GM12872 (cell line): ENCODE data around the gene BZW2.

Source experiments
- TF ChIP-seq, protein P1 (sequence below): IDR thresholded peaks from 3 replicates; pipeline ENCODE4 v1.5.1; 2011; ENCODE audit warnings: low read depth, mild to moderate bottlenecking, low read length, moderate library complexity; ENCODE audit not compliant: insufficient read depth

Gene BZW2

GRCh38 chr7:16726189-16726588 is 80.2 kb downstream of the BZW2 start:
- TF ChIP-seq, protein P1, sequence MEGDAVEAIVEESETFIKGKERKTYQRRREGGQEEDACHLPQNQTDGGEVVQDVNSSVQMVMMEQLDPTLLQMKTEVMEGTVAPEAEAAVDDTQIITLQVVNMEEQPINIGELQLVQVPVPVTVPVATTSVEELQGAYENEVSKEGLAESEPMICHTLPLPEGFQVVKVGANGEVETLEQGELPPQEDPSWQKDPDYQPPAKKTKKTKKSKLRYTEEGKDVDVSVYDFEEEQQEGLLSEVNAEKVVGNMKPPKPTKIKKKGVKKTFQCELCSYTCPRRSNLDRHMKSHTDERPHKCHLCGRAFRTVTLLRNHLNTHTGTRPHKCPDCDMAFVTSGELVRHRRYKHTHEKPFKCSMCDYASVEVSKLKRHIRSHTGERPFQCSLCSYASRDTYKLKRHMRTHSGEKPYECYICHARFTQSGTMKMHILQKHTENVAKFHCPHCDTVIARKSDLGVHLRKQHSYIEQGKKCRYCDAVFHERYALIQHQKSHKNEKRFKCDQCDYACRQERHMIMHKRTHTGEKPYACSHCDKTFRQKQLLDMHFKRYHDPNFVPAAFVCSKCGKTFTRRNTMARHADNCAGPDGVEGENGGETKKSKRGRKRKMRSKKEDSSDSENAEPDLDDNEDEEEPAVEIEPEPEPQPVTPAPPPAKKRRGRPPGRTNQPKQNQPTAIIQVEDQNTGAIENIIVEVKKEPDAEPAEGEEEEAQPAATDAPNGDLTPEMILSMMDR: no peak

- TF ChIP-seq, protein P1: no peak
These were observed 81.8 kb downstream of the BZW2 start for GRCh38 chr7:16727736-16728135.

DNA sequence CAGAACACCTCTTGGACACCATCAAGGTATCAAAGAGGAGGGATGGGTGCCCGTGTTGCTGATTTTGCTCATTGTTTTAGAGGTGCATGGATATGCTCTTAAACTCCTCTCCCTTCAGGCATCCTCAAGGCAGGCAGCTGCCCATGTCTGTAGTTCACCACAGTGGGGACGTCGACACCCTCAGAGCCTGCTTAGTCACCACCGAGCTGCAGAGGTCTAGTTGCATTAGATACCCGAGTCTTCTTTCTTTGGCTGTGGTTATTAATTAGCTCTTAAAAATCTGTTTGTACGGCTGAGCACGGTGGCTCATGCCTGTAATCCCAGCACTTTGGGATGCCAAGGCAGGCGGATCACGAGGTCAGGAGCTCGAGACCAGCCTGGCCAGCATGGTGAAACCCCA is 82.8 kb downstream of the BZW2 start:
- TF ChIP-seq, protein P1: no peak

DNA sequence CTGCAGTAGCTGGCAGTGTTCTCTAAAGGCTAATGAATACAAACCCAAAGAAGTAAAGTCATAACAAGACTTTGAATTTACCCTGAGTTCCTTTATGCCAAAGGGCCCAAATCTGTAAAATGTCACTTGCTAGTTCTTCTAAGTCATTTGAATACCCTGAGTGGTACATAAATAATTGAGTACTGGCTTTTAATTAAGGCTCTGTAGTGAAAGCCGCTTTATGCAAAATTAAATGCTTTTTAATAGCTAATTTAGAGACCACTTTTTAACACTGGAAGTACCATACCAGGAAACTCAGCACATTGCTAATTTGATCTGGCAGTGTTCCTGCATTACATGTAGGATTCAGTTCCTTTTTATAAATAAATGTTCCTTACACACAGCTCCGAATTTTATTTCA is 83.6 kb downstream of the BZW2 start:
- TF ChIP-seq, protein P1: no peak

DNA sequence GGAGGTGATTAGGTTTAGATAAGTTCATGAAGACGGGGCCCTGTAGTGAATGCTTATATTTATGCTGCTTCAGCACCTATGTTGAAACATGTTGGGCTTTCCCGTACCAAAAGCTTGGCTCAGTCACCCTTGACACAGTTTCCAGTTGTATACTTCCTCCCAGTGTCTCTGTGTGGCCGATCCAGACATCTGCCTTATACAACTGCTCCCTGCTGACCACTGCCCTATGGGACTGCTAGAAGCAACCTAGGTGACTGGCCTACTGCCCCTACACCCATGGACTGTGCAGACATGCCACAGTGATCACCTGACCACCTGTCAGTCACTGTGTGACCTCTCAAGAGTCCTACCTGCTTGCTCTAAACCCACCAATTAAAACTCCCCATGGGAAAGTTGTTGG is 85.0 kb downstream of the BZW2 start:
- TF ChIP-seq, protein P1: no peak

DNA sequence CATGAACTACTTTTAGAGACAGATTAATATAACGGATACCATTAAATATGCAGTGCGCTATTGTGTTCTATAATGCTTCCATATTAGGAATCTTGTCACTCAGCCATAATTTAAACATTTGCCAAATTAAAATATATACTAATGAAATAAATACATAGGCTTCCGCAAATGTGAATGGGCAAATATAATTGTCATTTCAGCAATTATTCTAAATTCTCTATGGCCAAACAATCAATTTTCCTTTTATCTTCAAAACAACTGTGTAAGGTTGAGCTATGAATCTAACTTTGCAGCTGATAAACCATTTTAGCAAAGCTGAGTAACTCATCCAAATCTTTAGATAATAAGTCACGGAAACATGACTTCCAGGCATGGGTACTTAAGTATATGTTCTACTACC is 86.8 kb downstream of the BZW2 start:
- TF ChIP-seq, protein P1: no peak

GRCh38 chr7:16734148-16734726 is 88.3 kb downstream of the BZW2 start:
- TF ChIP-seq, protein P1: no peak
